HEK293T (cell line): ENCODE data around the gene CFAP299.

Experiments used
- CTCF ChIA-PET: fragments of 350-600 bp; formaldehyde crosslinking; extraction: SDS; loops from one replicate; lab custom pipeline; 2021; ENCODE audit warnings: antibody characterized with exemption, inconsistent platforms; lab: Yijun Ruan, JAX
- POLR2A ChIA-PET: fragments of 350-600 bp; formaldehyde crosslinking; extraction: SDS; loops from one replicate; lab custom pipeline; 2020; ENCODE audit warnings: antibody characterized with exemption, inconsistent platforms; lab: Yijun Ruan, JAX
- DNase-seq: peaks from one replicate; pipeline ENCODE4 v3.0.0; 2012; ENCODE audit warnings: mixed read lengths; ENCODE audit errors: extremely low spot score
- ARNT ChIP-seq: fragments of 450-650 bp; IDR thresholded peaks from 2 replicates; pipeline ENCODE4 v1.6.1; 2017; ENCODE audit warnings: mild to moderate bottlenecking
- BHLHE40 ChIP-seq: fragments of 450-650 bp; IDR thresholded peaks from 2 replicates; pipeline ENCODE4 v1.6.1; 2016; ENCODE audit warnings: mild to moderate bottlenecking, moderate library complexity, borderline replicate concordance
- CTBP1 ChIP-seq: fragments of 450-650 bp; IDR thresholded peaks from 2 replicates; pipeline ENCODE4 v1.6.1; 2016; ENCODE audit warnings: borderline replicate concordance
- ELF4 ChIP-seq: fragments of 450-650 bp; IDR thresholded peaks from 2 replicates; pipeline ENCODE4 v1.6.1; 2017; ENCODE audit warnings: antibody characterized with exemption
- FOXA1 ChIP-seq: fragments of 450-650 bp; IDR thresholded peaks from 2 replicates; pipeline ENCODE4 v1.6.1; 2016; ENCODE audit warnings: mild to moderate bottlenecking
- FOXK2 ChIP-seq: fragments of 450-650 bp; IDR thresholded peaks from 2 replicates; pipeline ENCODE4 v1.6.1; 2016; ENCODE audit warnings: mild to moderate bottlenecking
- FOXM1 ChIP-seq: fragments of 450-650 bp; IDR thresholded peaks from 2 replicates; pipeline ENCODE4 v1.6.1; 2017; ENCODE audit warnings: mild to moderate bottlenecking, borderline replicate concordance
- HDGF ChIP-seq: fragments of 450-650 bp; IDR thresholded peaks from 2 replicates; pipeline ENCODE4 v1.6.1; 2017; ENCODE audit warnings: antibody characterized with exemption, borderline replicate concordance
- L3MBTL2 ChIP-seq: fragments of 450-650 bp; conservative IDR thresholded peaks from 2 replicates; pipeline ENCODE4 v1.6.1; 2016; ENCODE audit warnings: mild to moderate bottlenecking
- LEF1 ChIP-seq: fragments of 450-650 bp; IDR thresholded peaks from 2 replicates; pipeline ENCODE4 v1.6.1; 2017; ENCODE audit warnings: mild to moderate bottlenecking, borderline replicate concordance
- NFRKB ChIP-seq: fragments of 450-650 bp; IDR thresholded peaks from 2 replicates; pipeline ENCODE4 v1.6.1; 2016; ENCODE audit warnings: mild to moderate bottlenecking, moderate library complexity
- SP1 ChIP-seq: fragments of 450-650 bp; IDR thresholded peaks from 2 replicates; pipeline ENCODE4 v1.6.1; 2017
- SUZ12 ChIP-seq: fragments of 450-650 bp; IDR thresholded peaks from 2 replicates; pipeline ENCODE4 v1.6.1; 2016; ENCODE audit warnings: mild to moderate bottlenecking
- TARDBP ChIP-seq: fragments of 450-650 bp; IDR thresholded peaks from 2 replicates; pipeline ENCODE4 v1.6.1; 2016
- ZNF384 ChIP-seq: fragments of 450-650 bp; IDR thresholded peaks from 2 replicates; pipeline ENCODE4 v1.6.1; 2016
- TF ChIP-seq, protein P1 (sequence below): fragments of 450-650 bp; IDR thresholded peaks from 2 replicates; pipeline ENCODE4 v1.6.1; 2016

The CFAP299 gene

DNA sequence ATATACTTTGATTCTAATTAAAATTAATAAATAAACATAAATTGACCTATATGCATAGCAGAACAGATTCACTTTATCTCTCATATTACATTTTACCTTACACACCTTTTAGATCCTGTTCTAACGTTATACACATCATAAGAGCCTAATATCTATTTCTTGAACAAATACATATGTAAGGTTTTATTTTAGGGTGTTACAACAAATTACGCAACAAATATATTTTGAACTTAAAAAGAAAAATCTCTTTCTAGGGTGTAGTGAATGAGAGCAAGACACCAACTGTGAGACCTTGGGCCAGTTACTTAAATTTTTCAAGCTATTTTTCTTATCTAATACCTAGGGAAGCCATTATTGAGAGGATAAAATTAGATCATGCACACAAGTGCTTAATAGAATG, 191.2 kb downstream of the CFAP299 start:
- DNase-seq: no peak
- ChIA-PET CTCF (no interaction called here), POLR2A (no interaction called here)
- TF ChIP-seq ZNF384: no peak
- no peak for TF ChIP-seq FOXM1
- TF ChIP-seq BHLHE40: no peak

DNA sequence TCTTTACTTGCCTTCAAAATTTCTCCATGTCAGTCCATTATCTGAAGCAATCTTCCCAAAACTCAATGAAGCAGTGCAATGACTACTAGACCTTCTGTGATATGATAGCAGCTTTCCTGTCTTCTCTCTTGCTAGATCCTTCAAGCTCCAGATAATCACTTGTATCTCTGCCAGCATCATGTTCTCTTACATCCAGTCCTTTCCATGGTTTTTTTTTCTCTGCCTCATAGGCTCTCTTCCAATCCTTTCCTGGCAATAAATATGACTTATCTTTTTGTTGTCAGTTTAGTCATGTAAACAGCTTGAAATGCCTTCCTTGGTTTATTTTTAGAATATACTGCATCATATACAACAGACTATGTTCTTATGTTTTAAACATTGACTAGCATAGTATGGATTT, 193.5 kb downstream of the CFAP299 start:
- CTCF ChIA-PET: no interaction called here
- POLR2A ChIA-PET: no interaction called here
- DNase-seq: no peak
- TF ChIP-seq L3MBTL2 (no peak), FOXK2 (no peak), NFRKB (no peak), TARDBP (no peak), LEF1 (no peak), BHLHE40 (no peak), CTBP1 (no peak), ARNT (no peak), FOXA1 (no peak), SP1 (no peak), SUZ12 (no peak), ZNF384 (no peak), HDGF (no peak), FOXM1 (no peak), ELF4 (no peak)
- TF ChIP-seq, protein P1, sequence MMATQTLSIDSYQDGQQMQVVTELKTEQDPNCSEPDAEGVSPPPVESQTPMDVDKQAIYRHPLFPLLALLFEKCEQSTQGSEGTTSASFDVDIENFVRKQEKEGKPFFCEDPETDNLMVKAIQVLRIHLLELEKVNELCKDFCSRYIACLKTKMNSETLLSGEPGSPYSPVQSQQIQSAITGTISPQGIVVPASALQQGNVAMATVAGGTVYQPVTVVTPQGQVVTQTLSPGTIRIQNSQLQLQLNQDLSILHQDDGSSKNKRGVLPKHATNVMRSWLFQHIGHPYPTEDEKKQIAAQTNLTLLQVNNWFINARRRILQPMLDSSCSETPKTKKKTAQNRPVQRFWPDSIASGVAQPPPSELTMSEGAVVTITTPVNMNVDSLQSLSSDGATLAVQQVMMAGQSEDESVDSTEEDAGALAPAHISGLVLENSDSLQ: no peak

DNA sequence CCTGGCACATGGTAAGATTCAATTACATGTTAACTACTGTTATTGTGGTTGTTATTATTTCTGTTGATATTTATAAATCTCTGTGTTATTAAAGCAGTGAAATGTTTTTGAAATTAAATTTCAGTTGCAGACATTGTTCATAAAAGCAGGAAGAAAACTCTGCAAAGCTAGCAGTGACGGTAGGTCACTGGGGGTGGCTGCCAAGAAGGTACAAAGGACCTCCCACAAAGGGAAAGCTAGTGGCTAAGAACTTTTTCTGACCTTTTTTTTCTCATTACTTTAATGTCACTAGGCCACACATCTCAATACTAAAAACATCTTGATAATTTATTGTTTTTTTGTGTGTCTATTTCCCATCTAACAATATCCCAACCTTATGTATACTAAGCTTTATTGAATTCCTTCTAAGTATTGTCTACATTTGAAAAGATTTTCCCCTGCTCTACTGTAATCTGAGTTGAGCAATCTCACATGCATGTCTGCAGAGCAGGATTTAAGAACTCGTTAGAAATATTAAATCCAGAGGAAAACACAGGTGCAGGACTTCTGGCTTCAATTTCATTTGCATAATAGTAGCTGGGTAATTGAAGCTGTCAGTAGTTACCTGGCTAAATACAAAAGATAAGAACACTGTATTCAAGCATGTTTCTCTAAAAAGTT, 197.3 kb downstream of the CFAP299 start:
- ChIA-PET CTCF (no interaction called here), POLR2A (no interaction called here)
- DNase-seq: no peak
- TF ChIP-seq CTBP1 (no peak), FOXK2 (no peak), SP1 (no peak), NFRKB (no peak), ARNT (no peak), FOXM1 (no peak), SUZ12 (no peak), FOXA1 (no peak), HDGF (no peak), ELF4 (no peak), ZNF384 (no peak)

DNA sequence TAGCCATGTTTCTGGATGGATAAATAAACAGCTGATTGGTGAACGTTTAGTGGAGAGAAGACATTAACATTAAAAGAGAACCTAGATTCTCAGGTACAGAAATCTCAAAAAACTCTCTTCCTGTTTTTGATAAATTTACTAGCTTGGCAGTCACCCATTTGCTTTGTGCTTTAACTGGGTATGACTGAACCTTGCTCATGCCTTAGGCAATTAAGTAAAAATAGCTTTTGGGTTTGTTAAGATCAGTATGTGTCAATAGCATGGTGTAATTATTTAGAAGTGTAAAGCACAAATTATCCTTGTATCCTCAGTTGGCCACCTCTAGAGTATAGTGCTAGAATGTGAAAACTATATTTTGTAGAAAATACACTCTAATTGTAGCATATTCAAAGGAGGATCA, 200.0 kb downstream of the CFAP299 start:
- no peak for DNase-seq
- CTCF ChIA-PET: interaction anchor here (0.6 kb wide), 1 partner anchor 996 kb away, joined by 3 read pairs; no protein-coding TSS in a partner anchor
- POLR2A ChIA-PET: no interaction called here
- TF ChIP-seq FOXA1 (no peak), LEF1 (no peak), SP1 (no peak), FOXK2 (no peak), TARDBP (no peak), FOXM1 (no peak), L3MBTL2 (no peak), NFRKB (no peak)
- TF ChIP-seq, protein P1: no peak

DNA sequence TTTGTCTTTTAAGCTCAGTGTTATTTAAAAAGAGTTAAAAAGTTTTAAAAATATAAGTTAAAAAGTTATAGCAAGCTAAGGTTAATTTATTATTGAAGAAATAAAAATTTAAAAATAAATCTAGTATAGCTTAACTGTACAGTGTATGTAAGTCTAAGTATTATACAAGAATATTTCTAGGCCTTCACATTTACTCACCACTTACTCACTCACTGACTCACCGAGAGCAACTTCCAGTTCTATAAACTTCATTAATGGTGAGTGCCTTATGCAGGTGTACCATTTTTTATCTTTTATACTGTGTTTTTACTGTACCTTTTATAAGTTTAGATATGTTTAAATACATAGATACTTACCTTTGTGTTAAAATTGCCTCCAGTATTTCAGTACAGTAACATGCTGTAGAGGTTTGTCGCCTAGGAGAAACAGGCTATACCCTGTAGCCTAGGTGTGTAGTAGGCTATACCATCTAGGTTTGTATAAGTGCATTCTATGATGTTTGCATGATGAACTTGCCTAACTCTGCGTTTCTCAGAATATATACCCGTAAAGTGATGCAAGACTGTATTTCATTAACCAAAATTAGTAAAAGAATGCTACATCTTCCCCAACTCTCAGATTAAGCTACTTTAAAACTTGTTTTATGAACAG, 202.9 kb downstream of the CFAP299 start:
- POLR2A ChIA-PET: no interaction called here
- no peak for TF ChIP-seq ZNF384
- TF ChIP-seq FOXA1: no peak
- no peak for TF ChIP-seq ELF4
- TF ChIP-seq LEF1: no peak
- no peak for TF ChIP-seq ARNT
- no peak for TF ChIP-seq HDGF
- TF ChIP-seq SUZ12: no peak
- no peak for TF ChIP-seq SP1
- CTCF ChIA-PET: no interaction called here
- no peak for DNase-seq

DNA sequence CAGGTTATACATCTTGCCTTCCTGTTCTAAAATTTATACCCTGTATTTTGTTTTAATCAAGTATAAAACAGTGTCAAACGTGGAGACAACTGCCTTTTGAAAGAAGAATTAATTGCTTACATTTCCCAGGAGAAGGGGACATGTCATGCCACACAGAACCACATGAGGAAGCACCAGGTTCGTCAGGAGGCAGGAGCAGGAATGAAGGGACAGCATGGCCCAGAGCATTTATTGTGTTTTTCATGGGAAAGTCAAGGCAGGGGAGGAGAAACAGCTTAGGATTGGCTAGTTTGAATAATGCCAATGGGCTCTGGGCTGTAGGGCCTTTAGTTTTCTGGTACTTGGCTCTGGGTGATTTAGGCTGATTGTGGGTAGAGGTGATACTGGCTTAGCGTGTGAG, 203.7 kb downstream of the CFAP299 start:
- peak; percentile 8 for DNase-seq
- TF ChIP-seq ELF4: no peak
- TF ChIP-seq LEF1: no peak
- TF ChIP-seq HDGF: no peak
- TF ChIP-seq FOXK2: no peak
- no peak for TF ChIP-seq ARNT
- TF ChIP-seq, protein P1: no peak
- no peak for TF ChIP-seq CTBP1
- TF ChIP-seq SP1: no peak
- no peak for TF ChIP-seq SUZ12
- TF ChIP-seq NFRKB: no peak
- no peak for TF ChIP-seq L3MBTL2
- no peak for TF ChIP-seq FOXA1
- TF ChIP-seq FOXM1: no peak
- TF ChIP-seq TARDBP: no peak
- TF ChIP-seq ZNF384: no peak
- TF ChIP-seq BHLHE40: no peak
- POLR2A ChIA-PET: no interaction called here
- CTCF ChIA-PET: interaction anchor here (0.6 kb wide), 1 partner anchor 717 kb away, joined by 3 read pairs; no protein-coding TSS in a partner anchor
